IPS-18c (cell line): ENCODE data around the gene NKX3-2.

Experiments used
- H3K4me3 ChIP-seq: 2 replicates; pipeline ENCODE4 v1.7.0; 2013; ENCODE audit warnings: low read depth, mild to moderate bottlenecking, low read length, moderate library complexity; ENCODE audit not compliant: insufficient read depth
- H3K9me3 ChIP-seq: one replicate; pipeline ENCODE4 v1.6.1; 2013; ENCODE audit warnings: mild to moderate bottlenecking, low read length, moderate library complexity; ENCODE audit not compliant: control insufficient read depth, insufficient read depth

NKX3-2 gene

DNA sequence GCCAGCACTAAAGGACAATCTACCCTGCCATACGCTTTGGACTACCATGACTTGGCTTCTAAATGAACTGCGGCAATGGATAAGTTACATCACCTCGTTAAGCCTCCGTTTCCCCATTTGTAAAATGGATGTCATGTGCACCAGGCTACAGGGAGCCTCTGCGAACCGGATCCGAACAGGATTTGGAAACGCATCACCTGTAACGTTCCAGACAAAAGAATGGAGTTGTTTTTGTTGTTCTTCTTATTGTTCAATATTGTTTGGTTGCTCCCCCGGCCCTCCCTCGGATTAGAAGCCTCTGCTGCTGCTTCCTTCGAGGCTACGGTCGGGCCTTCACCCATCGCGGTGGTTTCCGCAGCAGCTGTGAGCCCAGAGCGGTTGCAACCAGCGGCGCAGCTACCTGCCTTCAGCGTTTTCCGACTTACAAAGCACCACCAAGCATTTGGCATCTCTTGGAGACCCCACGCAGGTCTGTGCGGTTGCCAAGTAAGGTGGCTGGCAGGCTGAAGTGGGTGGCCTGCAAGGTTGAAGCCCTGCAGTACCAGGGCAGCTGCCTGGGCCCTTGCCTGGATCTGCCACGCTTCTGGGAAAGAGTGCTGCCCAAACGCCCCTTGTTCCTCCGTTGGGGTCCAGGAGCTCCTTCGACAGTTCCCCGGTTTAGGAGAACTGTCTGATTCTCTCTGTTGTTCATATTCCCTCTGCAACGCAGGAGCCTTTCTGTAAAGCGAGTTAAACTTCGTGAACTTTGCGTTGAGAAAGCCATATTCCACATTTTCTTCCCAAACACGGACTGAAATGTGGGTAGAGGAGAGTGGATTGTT lies 7.1 kb downstream of the NKX3-2 start:
- no peak overlapping the region for H3K4me3 ChIP-seq
- H3K9me3 ChIP-seq: peaks cover 2% of the 10 kb centered on the region

DNA sequence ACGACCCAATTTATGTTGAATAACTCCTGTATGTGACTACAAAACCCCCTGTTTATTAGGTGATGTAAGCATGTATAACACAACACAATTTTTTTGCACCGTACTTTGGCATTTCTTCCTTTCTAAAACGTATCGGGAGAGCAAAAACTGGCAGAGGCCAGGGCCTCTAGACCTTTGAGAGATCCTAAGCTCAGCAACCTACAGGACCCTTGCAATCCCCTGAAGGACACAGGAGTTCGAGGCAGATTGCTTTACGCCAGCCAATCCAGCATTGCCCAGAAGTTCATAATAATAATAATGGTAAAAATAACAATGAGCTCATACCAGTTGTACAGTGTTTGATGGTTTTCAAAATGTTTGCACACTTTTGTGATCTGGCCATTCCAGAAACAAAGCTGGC lies 7.7 kb downstream of the NKX3-2 start:
- H3K4me3 ChIP-seq: no peak overlapping the region
- H3K9me3 ChIP-seq: peaks cover 2% of the 10 kb centered on the region

DNA sequence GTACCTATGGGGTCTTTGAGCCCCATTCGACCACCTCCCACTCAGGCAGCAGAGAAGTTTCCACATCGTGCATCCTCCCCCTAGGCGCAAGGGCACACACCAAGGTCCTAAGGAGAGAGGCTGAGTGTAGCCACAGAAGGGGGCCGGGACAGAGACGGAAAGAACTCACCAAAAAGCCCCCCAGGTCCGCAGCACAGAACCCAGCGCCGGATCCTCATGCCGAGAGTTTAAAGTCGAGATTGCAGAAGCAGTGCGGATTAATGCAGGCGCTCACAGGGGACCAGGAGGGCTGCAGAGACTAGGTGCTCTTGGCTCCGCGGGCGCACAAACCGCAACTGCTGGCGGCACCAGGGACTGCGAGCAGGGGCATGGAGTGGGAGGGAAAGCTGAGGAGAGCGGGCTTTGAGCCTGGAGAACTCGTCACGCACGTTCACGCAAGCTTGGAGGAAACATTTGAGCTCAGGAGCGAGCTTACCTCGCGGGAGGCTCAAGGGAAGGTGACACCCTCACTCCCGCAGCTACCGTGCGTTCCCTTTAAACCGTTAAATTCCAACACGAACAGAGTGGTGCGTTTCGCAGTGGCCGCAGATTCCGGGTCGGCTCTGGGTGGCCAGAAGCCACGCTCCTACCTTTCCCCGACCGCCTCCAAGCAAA lies 8.5 kb downstream of the NKX3-2 start:
- H3K9me3 ChIP-seq: peaks cover 2% of the 10 kb centered on the region
- no peak overlapping the region for H3K4me3 ChIP-seq

DNA sequence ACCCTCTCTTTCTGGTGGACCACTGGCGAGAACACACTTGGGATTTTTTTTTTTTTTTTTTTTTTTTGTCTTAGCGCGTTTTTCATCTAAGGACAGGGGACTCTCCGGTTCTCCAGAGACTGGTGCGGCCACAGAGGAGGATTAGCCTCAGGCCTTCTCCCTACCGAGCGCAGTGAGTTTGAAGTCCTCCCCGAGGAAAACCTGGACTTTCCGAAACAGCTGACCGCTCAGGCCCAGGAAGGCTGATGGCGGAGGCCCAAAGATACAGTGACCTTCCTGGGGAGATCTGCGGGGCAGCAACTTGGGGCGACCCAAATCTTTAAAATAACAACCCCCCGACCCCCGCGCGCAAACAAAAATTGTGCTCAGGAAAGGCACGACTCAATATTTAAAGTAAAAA lies 9.2 kb downstream of the NKX3-2 start:
- no peak overlapping the region for H3K4me3 ChIP-seq
- peaks cover 2% of the 10 kb centered on the region for H3K9me3 ChIP-seq

DNA sequence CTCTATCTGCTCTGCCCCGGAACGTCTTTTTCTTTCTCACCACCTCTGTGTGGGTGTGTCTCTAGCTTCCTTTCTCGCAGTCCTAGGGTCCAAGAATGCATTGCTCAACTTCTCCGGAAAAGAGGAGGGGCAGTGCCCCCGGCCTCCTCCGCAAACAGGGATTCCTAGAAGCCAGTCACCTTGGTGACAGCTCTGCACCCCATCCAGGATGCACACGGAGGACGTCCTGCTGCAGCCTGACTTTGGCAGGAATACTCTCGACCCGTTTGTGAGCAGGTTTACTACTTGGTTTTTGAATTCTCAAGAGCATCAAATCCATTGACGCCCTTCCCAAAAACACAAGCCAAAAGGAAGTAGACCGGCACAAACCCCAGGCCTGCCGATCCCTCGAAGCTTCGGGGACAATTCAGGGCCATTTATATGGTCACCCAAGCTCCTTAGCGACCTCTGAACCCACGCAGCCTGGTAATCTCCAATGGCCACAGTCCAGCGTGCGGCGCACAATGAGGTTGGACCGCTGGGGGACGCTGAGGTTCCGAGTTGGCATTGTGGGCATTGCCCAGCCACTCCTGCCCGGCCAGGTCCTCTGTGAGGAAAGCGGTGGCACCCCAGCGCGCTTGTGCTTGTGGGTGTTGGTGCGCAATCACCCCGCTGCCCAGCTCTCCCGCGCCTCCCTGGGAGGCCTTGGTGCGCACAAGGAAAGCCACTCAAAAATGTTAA lies 9.8 kb downstream of the NKX3-2 start:
- H3K4me3 ChIP-seq: no peak overlapping the region
- peaks cover 2% of the 10 kb centered on the region for H3K9me3 ChIP-seq

GRCh38 chr4:13533670-13534343 lies 10.5 kb downstream of the NKX3-2 start:
- Histone ChIP-seq H3K4me3 (no peak overlapping the region), H3K9me3 (peaks cover 2% of the 10 kb centered on the region)

DNA sequence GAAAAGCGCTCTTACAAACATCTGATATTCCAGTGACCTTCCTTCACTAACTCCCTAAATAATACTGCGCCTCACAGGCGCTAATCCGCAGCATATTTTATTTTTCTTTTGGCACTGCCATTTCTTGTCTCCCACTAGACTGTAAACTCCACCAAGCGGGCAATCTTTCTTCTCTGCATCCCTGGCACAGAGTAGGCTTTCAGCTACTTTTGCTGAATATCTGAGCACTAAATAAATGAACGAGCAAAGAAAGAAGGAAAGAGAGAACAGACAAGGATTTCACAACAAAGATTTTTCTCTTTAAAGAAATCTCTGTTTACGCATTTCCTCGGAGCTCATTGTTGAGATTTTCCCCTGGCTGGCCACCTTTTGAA lies 12.7 kb downstream of the NKX3-2 start:
- no peaks in the 10 kb centered on the region for H3K9me3 ChIP-seq
- H3K4me3 ChIP-seq: peak overlapping the region; percentile 21; the same call in 1 of the 2 replicates

DNA sequence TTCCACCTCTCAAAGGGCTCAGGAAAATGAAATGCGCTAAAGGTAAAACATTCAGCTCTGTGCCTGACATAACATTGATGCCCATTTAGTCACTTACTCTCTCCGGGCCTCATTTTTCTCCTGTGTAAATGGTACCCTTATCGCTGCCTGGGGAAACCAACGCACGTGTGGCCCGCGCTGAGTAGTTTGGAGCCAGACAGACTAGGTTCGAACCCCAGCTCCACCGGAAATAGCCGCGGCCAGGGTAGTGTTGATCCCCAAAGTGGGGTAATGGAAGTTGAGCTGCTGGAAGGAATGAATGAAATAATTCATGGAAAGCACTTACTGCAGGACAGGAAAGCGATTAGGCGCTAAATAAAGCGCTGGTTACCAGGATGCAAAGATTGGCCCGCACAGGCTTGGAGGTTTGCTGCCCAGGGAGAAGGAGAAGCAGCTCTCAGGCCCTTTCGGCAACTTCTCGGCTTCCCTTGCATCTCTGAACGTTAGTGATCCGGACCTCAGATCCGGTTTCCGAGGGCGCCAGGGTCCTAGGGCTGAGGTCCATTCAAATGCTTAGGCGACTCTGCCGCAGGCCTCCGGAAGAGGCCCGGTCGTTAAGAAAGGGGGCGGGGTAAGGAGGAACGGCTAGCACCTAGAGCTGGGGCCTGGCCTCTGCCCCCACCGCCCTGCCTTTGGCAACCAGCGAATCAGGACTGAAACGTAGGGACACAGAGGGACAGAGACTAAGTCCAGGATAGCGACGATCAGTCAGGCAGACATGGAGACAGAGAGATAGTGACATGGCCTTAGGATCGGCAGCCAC lies 13.3 kb downstream of the NKX3-2 start:
- H3K4me3 ChIP-seq: peak overlapping the region; percentile 21; the same call in 1 of the 2 replicates
- no peaks in the 10 kb centered on the region for H3K9me3 ChIP-seq

DNA sequence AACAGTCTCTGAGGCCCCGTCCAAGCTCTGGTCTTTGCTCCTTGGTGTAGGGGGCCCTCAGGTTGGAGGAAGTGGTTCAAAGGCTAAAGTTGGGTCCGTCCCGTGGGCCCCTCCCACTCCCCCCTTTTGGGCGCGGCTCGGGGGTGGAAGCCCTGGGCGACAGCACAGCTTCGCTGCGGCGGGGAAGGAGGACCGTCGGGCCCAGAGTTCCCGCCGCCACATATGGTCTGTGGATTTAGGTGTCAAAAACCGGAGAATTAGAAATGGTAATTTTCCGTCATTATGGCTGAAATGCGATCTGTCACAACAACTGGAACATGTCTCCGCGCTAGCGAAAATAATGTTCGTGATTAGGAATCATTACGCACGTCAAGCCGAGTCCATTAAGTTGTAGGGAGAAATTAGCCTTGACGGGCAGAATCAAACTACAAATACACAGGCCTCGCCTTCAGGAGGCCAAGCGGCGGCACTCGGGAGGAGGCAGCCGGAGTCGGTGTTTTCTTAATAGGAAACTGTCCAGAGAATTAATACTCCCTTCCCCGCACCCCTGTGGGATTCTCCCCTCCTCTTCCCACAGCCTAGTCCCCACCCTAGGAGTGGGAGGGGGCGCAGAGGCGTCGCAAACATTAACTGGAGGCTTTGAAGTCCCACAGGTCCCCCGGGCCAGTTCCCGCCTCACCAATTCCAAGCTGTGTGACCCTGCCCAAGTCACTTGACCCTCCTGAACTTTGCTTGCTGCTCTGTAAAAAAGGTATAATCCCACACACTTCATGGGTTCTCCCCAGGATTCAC lies 15.0 kb downstream of the NKX3-2 start:
- Histone ChIP-seq H3K4me3 (no peak overlapping the region), H3K9me3 (peaks cover 7% of the 10 kb centered on the region)

- Histone ChIP-seq H3K9me3 (peaks cover 12% of the 10 kb centered on the region), H3K4me3 (no peak overlapping the region)
Observed at GRCh38 chr4:13528821-13529127, 15.5 kb downstream of the NKX3-2 start.

- Histone ChIP-seq H3K9me3 (peaks cover 12% of the 10 kb centered on the region), H3K4me3 (no peak overlapping the region)
Observed at GRCh38 chr4:13527981-13528820, 16.1 kb downstream of the NKX3-2 start.

DNA sequence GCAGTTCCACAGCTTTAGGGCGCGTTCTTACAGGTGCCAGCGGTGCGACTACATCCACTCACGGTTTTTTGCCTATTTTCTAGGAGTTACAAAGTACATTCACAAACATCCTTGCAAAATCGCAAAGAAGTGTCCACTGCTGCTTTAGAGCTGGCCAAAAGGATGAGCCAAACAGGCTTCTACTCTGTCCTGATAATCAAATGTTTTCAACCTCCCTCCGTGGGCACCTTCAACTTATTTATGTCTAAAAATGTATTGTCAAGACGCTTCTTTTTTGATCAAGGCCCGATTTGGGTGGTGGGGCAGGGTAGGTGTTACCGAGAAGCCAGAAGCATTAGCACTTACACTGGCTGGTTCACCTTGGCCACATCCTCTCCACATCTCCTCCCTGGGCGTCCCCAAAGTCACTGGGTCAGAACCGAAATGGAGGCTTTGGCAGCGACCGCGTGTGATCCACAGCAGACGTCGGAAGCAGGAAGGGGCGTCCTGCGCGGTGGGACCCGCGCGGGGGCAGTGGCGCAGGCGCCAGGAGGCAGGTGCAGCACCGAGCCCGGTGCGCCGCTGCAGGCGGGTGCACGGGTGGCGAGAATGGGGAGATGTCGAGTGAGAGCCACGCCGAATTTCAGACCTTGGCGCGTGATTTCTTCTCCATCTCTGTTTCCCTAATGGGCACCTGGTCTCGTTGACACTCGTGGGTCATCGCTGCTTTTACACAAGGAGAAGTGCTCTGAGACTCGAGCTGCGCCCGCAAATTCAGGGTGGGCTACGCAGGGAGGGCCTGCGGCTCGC lies 16.9 kb downstream of the NKX3-2 start:
- Histone ChIP-seq H3K9me3 (peaks cover 12% of the 10 kb centered on the region), H3K4me3 (no peak overlapping the region)

- Histone ChIP-seq H3K9me3 (peaks cover 12% of the 10 kb centered on the region), H3K4me3 (no peak overlapping the region)
Observed at GRCh38 chr4:13526658-13527057, 17.6 kb downstream of the NKX3-2 start.

DNA sequence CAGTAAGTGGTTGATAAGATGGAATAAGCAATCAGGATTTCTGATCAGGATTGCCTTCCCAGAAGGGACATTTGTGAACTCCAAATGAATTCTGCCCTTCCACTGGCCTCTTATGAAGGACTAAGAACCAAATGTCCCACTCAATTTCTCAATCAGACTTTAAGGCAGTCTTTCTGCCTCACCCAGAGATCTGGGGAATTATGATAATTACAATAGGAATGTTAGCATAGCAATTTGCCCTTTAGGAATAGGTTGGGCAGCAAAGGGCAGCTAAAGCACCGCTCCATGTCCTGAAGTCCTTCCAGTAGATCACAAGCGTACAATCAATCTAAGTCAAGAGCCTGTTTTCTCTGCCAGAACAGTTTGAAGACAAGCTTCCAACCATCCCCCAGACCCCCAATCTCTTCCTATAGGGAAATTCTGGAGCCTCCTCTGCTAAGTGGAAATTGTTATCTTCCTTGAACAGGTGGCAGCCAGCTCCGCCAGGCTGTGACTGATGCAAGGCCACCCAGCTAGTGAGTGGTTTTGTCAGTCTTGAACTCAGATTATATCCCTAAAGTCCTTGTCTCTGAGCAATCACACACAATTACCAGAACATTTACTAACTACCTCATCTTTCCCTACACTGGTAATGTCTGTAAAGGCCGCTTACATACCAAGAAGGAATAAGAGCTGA lies 18.6 kb downstream of the NKX3-2 start:
- Histone ChIP-seq H3K4me3 (no peak overlapping the region), H3K9me3 (peaks cover 12% of the 10 kb centered on the region)
